ENCODE measurements around the gene PTPN1. TPM values are rescaled to one million over a fixed set of nuclear protein-coding genes. Genes with fewer than 3 reads are reported as not detected.

The PTPN1 gene
- total RNA-seq, 1 donor from 2014 or later = 38.1 TPM

GRCh38 chr20:50587291-50587961, 77.2 kb downstream of the PTPN1 start:
- Histone ChIP-seq H3K27ac (no peak overlapping the region), H3K79me2 (ENCODE audit: low read depth) (no peaks in the 10 kb centered on the region), H3K36me3 (no peaks in the 10 kb centered on the region), H3K4me2 (no peak overlapping the region), H3F3A (ENCODE audit: low read depth) (no peaks in the 10 kb centered on the region), H3K9ac (no peak overlapping the region), H4K20me1 (ENCODE audit: low read depth) (no peaks in the 10 kb centered on the region), H3K27me3 (no peaks in the 10 kb centered on the region), H2AFZ (replicated peaks) (no peak overlapping the region), H3K9me3 (ENCODE audit: low read depth) (no peaks in the 10 kb centered on the region), H3K4me3 (no peak overlapping the region), H3K4me1 (no peaks in the 10 kb centered on the region)
- H3K9me3 Mint-ChIP-seq = no peaks in the 10 kb centered on the region
- H3K36me3 Mint-ChIP-seq = peaks cover 15% of the 10 kb centered on the region
- no peak for DNase-seq (ENCODE audit: low spot score)
- TF ChIP-seq EZH2 (IDR thresholded peaks at IDR 0.05) (no peak), EZH2phosphoT487 (IDR thresholded peaks at IDR 0.05) (no peak), CTCF (IDR thresholded peaks at IDR 0.05) (no peak)
- H3K4me1 Mint-ChIP-seq = no peaks in the 10 kb centered on the region
- H3K27me3 Mint-ChIP-seq (ENCODE audit: insufficient read depth, low read depth) = no peaks in the 10 kb centered on the region
- no peak overlapping the region for H3K27ac Mint-ChIP-seq
- H3K4me3 Mint-ChIP-seq = no peak overlapping the region

- peak; percentile 77 for DNase-seq (ENCODE audit: low spot score)
- Histone ChIP-seq H3K9ac (no peak overlapping the region), H3K4me2 (no peak overlapping the region), H3K27me3 (no peaks in the 10 kb centered on the region), H3K79me2 (ENCODE audit: low read depth) (no peaks in the 10 kb centered on the region), H3K36me3 (no peaks in the 10 kb centered on the region), H3K9me3 (ENCODE audit: low read depth) (no peaks in the 10 kb centered on the region), H3K4me3 (no peak overlapping the region), H3K4me1 (no peaks in the 10 kb centered on the region), H4K20me1 (ENCODE audit: low read depth) (no peaks in the 10 kb centered on the region), H3F3A (ENCODE audit: low read depth) (no peaks in the 10 kb centered on the region), H2AFZ (replicated peaks) (no peak overlapping the region), H3K27ac (no peak overlapping the region)
- H3K4me1 Mint-ChIP-seq = no peaks in the 10 kb centered on the region
- H3K4me3 Mint-ChIP-seq = no peak overlapping the region
- TF ChIP-seq CTCF (IDR thresholded peaks at IDR 0.05) (peak; percentile 96), EZH2phosphoT487 (IDR thresholded peaks at IDR 0.05) (no peak)
- H3K27ac Mint-ChIP-seq = no peak overlapping the region
- H3K36me3 Mint-ChIP-seq = peaks cover 12% of the 10 kb centered on the region
- no peaks in the 10 kb centered on the region for H3K27me3 Mint-ChIP-seq (ENCODE audit: insufficient read depth, low read depth)
- H3K9me3 Mint-ChIP-seq = no peaks in the 10 kb centered on the region
Measured at GRCh38 chr20:50588034-50588736, 78.0 kb downstream of the PTPN1 start.

- Histone ChIP-seq H3K4me2 (no peak overlapping the region), H3K4me1 (peaks cover under 1% of the 10 kb centered on the region), H3K27ac (no peak overlapping the region), H3F3A (ENCODE audit: low read depth) (no peaks in the 10 kb centered on the region), H4K20me1 (ENCODE audit: low read depth) (no peaks in the 10 kb centered on the region), H3K9ac (no peak overlapping the region), H2AFZ (replicated peaks) (no peak overlapping the region), H3K36me3 (no peaks in the 10 kb centered on the region), H3K9me3 (ENCODE audit: low read depth) (no peaks in the 10 kb centered on the region), H3K27me3 (no peaks in the 10 kb centered on the region), H3K79me2 (ENCODE audit: low read depth) (no peaks in the 10 kb centered on the region), H3K4me3 (no peak overlapping the region)
- no peaks in the 10 kb centered on the region for H3K4me1 Mint-ChIP-seq
- no peak overlapping the region for H3K27ac Mint-ChIP-seq
- no peaks in the 10 kb centered on the region for H3K9me3 Mint-ChIP-seq
- H3K36me3 Mint-ChIP-seq = peaks cover 8% of the 10 kb centered on the region
- no peak for TF ChIP-seq EZH2 (IDR thresholded peaks at IDR 0.05)
- no peak for TF ChIP-seq EZH2phosphoT487 (IDR thresholded peaks at IDR 0.05)
- TF ChIP-seq CTCF (IDR thresholded peaks at IDR 0.05) = no peak
- H3K4me3 Mint-ChIP-seq = no peak overlapping the region
- H3K27me3 Mint-ChIP-seq (ENCODE audit: insufficient read depth, low read depth) = no peaks in the 10 kb centered on the region
- no peak for DNase-seq (ENCODE audit: low spot score)
Measured at GRCh38 chr20:50589548-50590347, 79.6 kb downstream of the PTPN1 start.

Measured in neural progenitor cell (in vitro differentiated cells).